AG10803 (cell line): ENCODE data around the gene PDIA2.

Experiments used
- DNase-seq: peaks from one replicate; pipeline ENCODE4 v3.0.0; 2010; ENCODE audit warnings: low read depth
- H3K4me3 ChIP-seq: 2 replicates; pipeline ENCODE4 v1.5.1; 2011; ENCODE audit warnings: mild to moderate bottlenecking, low read length, control low read depth
- TF ChIP-seq, protein P1 (sequence below): conservative IDR thresholded peaks from 2 replicates; pipeline ENCODE4 v1.5.1; 2011; ENCODE audit warnings: mild to moderate bottlenecking, low read length, control low read depth, inconsistent platforms

The PDIA2 gene

DNA sequence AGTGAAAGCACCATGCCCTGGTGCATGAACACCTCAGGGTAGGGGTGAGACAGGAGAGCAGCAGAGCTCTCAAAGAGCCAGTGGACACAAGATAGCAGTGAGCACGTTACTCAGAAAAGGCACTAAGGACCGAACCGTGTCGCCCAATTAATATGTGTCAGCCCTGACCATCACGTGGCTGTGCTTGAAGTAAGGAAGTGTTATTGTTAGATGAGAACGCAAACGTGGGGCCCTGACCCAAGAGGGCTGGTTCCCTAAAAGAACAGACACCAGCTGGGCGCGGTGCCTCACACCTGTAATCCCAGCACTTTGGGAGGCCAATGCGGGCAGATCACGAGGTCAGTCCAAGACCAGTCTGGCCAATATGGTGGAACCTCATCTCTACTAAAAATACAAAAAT is 53.3 kb downstream of the PDIA2 start:
- TF ChIP-seq, protein P1, sequence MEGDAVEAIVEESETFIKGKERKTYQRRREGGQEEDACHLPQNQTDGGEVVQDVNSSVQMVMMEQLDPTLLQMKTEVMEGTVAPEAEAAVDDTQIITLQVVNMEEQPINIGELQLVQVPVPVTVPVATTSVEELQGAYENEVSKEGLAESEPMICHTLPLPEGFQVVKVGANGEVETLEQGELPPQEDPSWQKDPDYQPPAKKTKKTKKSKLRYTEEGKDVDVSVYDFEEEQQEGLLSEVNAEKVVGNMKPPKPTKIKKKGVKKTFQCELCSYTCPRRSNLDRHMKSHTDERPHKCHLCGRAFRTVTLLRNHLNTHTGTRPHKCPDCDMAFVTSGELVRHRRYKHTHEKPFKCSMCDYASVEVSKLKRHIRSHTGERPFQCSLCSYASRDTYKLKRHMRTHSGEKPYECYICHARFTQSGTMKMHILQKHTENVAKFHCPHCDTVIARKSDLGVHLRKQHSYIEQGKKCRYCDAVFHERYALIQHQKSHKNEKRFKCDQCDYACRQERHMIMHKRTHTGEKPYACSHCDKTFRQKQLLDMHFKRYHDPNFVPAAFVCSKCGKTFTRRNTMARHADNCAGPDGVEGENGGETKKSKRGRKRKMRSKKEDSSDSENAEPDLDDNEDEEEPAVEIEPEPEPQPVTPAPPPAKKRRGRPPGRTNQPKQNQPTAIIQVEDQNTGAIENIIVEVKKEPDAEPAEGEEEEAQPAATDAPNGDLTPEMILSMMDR, result no peak
- no peak overlapping the region for H3K4me3 ChIP-seq
- DNase-seq, result no peak
